Uterus (tissue), 2 donors: ENCODE results near the gene ANO6.

Experiments
- POLR2A ChIP-seq, 2 donors: fragments of 450-650 bp; IDR thresholded peaks; one replicate each; pipeline ENCODE4 v1.6.1; 2016; ENCODE audit warnings: antibody characterized with exemption in 2 of 2, mild to moderate bottlenecking in 1 of 2, moderate library complexity in 1 of 2
- TF ChIP-seq, protein P1 (sequence below), 4 experiments: fragments of 200-600 bp in 2 of 4; fragments of 450-650 bp in 2 of 4; sonication (generic) in 2 of 4; IDR thresholded peaks; one replicate each; pipeline ENCODE4 v1.5.1; 2016 to 2019; ENCODE audit warnings: antibody characterized with exemption in 4 of 4, mild to moderate bottlenecking in 2 of 4, moderate library complexity in 1 of 4

DNA sequence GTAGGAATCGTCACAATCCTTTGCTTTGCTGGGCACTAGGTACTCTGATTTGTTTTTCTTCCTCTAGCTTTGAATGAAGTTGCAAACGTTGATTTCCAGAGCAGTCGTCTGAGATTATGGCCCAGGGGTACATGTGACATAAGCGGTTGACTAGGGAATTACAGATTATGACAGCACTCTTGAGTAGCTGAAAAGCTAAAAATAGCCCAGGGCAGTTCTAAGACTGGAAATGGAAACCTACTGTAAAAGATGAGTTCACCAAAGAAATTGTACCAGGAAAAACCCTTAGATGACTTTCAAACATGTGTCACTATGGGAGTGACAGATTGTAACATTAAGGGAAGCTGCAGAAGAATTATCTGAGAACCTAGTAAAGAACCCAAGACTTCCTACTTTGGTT lies 108.5 kb downstream of the ANO6 start:
- TF ChIP-seq, protein P1, sequence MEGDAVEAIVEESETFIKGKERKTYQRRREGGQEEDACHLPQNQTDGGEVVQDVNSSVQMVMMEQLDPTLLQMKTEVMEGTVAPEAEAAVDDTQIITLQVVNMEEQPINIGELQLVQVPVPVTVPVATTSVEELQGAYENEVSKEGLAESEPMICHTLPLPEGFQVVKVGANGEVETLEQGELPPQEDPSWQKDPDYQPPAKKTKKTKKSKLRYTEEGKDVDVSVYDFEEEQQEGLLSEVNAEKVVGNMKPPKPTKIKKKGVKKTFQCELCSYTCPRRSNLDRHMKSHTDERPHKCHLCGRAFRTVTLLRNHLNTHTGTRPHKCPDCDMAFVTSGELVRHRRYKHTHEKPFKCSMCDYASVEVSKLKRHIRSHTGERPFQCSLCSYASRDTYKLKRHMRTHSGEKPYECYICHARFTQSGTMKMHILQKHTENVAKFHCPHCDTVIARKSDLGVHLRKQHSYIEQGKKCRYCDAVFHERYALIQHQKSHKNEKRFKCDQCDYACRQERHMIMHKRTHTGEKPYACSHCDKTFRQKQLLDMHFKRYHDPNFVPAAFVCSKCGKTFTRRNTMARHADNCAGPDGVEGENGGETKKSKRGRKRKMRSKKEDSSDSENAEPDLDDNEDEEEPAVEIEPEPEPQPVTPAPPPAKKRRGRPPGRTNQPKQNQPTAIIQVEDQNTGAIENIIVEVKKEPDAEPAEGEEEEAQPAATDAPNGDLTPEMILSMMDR (IDR thresholded peaks at IDR 0.05), result no peak
- TF ChIP-seq POLR2A (IDR thresholded peaks at IDR 0.05), result no peak
